Measurements from ENCODE around the gene TUBD1. TPM values are rescaled to one million over a fixed set of nuclear protein-coding genes. Genes with fewer than 3 reads are reported as not detected.
"Not testable (repeated sequence)": the region's sequence is repeated elsewhere in the genome, so short reads cannot be mapped to it uniquely, and the experiment has no call there.

TUBD1 gene
- total RNA-seq, 1 experiment from 2014 or later: 18.1 TPM

- in situ Hi-C loops (cut with HindIII; ENCODE audit: low pct_unique_long_range_greater_than_20kb, low sequenced_read_pairs): no loop called here
- no peak for DNase-seq (ENCODE audit: low read depth)
Measured at GRCh38 chr17:59884861-59885260, 7.9 kb downstream of the TUBD1 start.

GRCh38 chr17:59878624-59879023 is 14.1 kb downstream of the TUBD1 start:
- in situ Hi-C loops (cut with HindIII; ENCODE audit: low pct_unique_long_range_greater_than_20kb, low sequenced_read_pairs): no loop called here

DNA sequence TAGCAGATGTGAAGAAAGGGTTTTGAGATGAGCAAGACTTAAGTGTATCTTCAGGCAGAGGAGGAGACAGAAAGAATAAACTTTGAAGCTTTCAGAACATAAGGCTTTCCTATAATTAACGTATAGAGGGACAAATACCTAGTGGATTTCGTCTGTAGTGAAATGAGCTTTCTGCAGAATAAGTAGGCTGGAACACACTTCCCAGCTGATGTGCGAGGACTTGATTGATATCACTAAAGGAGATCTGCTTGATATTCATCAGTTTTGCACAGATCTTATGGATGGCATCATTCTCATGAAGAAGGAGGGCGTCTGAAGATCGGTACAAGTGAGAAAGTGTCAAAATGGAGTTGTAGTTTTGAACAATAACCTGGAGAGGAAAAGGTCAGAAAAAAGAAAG is 14.8 kb downstream of the TUBD1 start:
- in situ Hi-C loops (cut with HindIII; ENCODE audit: low pct_unique_long_range_greater_than_20kb, low sequenced_read_pairs): no loop called here
- DNase-seq (ENCODE audit: low read depth): no peak

More at GRCh38 chr17:59878624-59879023, 14.1 kb downstream of the TUBD1 start:
- no peak for DNase-seq (ENCODE audit: low read depth)

GRCh38 chr17:59876107-59876506 is 16.6 kb downstream of the TUBD1 start:
- DNase-seq (ENCODE audit: low read depth): no peak
- in situ Hi-C loops (cut with HindIII; ENCODE audit: low pct_unique_long_range_greater_than_20kb, low sequenced_read_pairs): no loop called here

GRCh38 chr17:59874376-59874775 is 18.4 kb downstream of the TUBD1 start:
- DNase-seq (ENCODE audit: low read depth): no peak
- in situ Hi-C loops (cut with HindIII; ENCODE audit: low pct_unique_long_range_greater_than_20kb, low sequenced_read_pairs): no loop called here

- in situ Hi-C loops (cut with HindIII; ENCODE audit: low pct_unique_long_range_greater_than_20kb, low sequenced_read_pairs); DNase-seq (ENCODE audit: low read depth): not testable (repeated sequence)
Measured at GRCh38 chr17:59873414-59873813, 19.3 kb downstream of the TUBD1 start.

GRCh38 chr17:59872351-59872750 is 20.4 kb downstream of the TUBD1 start:
- DNase-seq (ENCODE audit: low read depth): no peak
- in situ Hi-C loops (cut with HindIII; ENCODE audit: low pct_unique_long_range_greater_than_20kb, low sequenced_read_pairs): no loop called here

DNA sequence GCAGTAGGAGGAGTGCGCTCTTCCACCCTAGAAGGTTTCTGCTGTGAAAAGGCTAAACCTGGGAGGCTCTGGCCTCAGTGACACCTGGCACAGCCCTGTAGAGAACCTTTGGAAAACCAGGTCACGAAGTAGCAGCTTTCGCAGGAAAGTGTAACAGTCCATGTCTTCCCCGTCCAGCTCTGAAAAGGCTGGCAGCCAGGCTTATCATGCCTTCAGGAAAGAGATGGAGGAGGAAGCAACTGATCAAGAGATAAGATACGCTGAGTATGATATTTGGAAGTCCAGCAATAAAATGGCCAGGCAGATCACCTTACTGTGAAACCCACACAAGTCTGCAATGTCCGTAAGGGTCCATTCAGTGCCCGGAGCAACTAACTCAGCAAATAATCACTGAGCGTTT is 22.3 kb downstream of the TUBD1 start:
- no peak for DNase-seq (ENCODE audit: low read depth)
- in situ Hi-C loops (cut with HindIII; ENCODE audit: low pct_unique_long_range_greater_than_20kb, low sequenced_read_pairs): no loop called here

GRCh38 chr17:59869941-59870218 is 22.9 kb downstream of the TUBD1 start:
- DNase-seq (ENCODE audit: low read depth): no peak
- in situ Hi-C loops (cut with HindIII; ENCODE audit: low pct_unique_long_range_greater_than_20kb, low sequenced_read_pairs): no loop called here

DNA sequence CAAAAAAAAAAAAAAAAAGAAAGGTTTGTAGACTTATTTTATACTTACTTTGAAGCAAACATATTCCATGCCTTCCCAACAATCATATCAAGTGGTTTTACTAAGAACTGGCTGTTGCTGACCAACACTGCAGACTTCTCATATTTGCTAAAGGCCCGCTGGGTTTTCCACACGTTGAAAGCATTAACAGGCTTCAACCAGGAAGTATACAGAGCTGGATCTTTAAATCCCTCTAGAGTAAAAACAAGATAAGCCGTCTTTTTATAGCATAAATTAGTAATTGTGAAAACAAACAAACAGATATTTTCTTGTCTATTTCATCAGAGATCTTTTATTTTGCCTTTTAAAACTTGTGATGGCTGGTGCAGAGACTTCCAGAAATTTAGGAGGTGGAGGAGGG is 29.1 kb downstream of the TUBD1 start:
- no peak for DNase-seq (ENCODE audit: low read depth)
- in situ Hi-C loops (cut with HindIII; ENCODE audit: low pct_unique_long_range_greater_than_20kb, low sequenced_read_pairs): no loop called here

DNA sequence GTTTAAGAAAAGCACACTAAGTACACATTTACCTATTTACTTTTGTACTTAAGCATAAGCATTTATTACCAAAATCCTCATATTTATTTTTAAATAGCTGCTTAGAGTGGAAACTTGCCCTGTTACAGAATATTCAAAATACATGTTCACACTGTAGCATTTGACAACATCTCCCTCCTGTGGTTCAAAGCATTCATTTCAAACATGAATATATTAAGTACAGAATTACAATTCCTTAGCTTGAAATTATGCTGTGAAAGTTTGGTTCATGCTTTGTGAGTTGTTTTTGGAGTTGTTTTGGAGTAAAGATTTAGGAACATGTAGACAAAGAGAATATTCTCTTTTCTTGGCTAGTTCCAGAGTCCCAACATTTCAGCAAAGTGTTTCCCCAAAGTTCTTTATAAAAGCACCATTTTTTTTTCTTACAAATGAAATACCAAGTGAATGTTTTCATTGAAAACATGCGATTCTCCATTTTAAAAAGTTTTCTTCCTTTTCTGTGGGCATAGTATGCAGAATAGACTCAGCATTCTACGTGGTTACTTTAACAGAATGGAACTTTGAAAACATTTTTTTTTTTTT is 33.2 kb downstream of the TUBD1 start:
- in situ Hi-C loops (cut with HindIII; ENCODE audit: low pct_unique_long_range_greater_than_20kb, low sequenced_read_pairs): no loop called here
- peak; percentile 43 for DNase-seq (ENCODE audit: low read depth)

DNA sequence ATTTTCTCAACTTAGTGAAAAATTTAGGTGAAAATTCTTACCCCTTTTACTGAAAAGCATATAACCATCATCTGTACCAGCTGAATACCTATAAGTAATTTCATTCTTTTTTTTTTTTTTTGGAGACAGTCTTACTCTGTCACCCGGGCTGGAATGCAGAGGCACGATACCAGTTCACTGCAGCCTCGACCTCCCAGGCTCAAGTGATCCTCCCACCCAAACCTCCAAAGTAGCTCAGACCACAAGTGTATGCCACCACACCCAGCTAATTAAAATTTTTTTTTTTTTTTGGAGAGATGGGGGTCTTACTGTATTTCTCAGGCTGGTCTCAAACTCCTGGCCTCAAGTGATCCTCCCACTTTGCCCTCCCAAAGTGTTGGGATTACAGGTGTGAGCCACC is 33.8 kb downstream of the TUBD1 start:
- in situ Hi-C loops (cut with HindIII; ENCODE audit: low pct_unique_long_range_greater_than_20kb, low sequenced_read_pairs): no loop called here
- DNase-seq (ENCODE audit: low read depth): no peak

- in situ Hi-C loops (cut with HindIII; ENCODE audit: low pct_unique_long_range_greater_than_20kb, low sequenced_read_pairs): no loop called here
- no peak for DNase-seq (ENCODE audit: low read depth)
Measured at GRCh38 chr17:59858167-59858816, 34.5 kb downstream of the TUBD1 start.

GRCh38 chr17:59856859-59857794 is 35.6 kb downstream of the TUBD1 start:
- in situ Hi-C loops (cut with HindIII; ENCODE audit: low pct_unique_long_range_greater_than_20kb, low sequenced_read_pairs): no loop called here
- DNase-seq (ENCODE audit: low read depth): no peak

- in situ Hi-C loops (cut with HindIII; ENCODE audit: low pct_unique_long_range_greater_than_20kb, low sequenced_read_pairs): not testable (repeated sequence)
- peak; percentile 31 for DNase-seq (ENCODE audit: low read depth)
Measured at GRCh38 chr17:59853919-59854729, 38.6 kb downstream of the TUBD1 start.

DNA sequence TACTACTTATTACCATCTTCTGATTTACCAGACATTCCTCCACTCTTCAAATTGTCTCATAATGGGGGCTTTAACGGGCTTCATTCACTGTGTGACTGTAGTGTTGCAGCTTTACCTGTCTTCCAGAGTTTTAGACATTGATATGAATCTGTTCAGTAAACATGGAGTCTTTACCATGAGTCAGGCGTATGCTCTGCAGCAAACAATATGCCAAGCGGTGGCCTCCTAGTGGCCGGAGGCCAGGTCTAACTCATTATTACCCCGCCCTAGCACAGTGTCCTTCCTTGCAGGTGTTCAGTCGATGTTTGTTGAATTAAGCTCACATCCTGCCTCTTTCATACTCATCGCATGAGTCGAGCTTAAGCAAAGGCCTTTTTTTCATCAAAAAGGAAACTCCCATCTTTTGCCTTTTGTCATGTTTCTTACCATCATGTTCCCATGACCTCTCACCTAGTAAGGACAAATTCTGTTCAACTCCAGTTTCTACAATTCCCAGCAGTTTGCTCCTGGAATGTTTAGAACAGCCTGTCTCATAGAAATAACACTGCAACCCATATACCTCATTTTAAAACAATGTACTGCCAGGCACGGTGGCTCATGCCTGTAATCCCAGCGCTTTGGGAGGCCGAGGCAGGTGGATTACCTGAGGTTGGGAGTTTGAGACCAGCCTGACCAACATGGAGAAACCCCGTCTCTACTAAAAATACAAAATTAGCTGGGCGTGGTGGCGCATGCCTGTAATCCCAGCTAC is 39.4 kb downstream of the TUBD1 start:
- DNase-seq (ENCODE audit: low read depth): peak; percentile 99
- in situ Hi-C loops (cut with HindIII; ENCODE audit: low pct_unique_long_range_greater_than_20kb, low sequenced_read_pairs): no loop called here

DNA sequence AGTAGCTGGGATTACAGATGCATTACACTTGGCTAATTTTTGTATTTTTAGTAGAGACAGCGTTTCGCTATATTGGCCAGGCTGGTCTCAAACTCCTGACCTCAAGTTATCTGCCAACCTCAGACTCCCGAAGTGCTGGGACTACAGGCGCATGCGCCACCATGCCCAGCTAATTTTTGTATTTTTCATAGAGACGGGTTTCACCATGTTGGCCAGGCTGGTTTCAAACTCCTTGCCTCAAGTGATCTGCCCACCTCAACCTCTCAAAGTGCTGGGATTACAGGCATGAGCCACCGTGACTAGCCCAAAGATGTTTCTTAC is 39.9 kb downstream of the TUBD1 start:
- in situ Hi-C loops (cut with HindIII; ENCODE audit: low pct_unique_long_range_greater_than_20kb, low sequenced_read_pairs); DNase-seq (ENCODE audit: low read depth): not testable (repeated sequence)
